LNCAP (cell line): ENCODE measurements around the gene CRELD1.

ENCODE experiments used
- CTCF ChIP-seq: fragments of 450-650 bp; IDR thresholded peaks from 2 replicates; pipeline ENCODE4 v1.5.1; 2017; ENCODE audit warnings: mild to moderate bottlenecking

The CRELD1 gene

GRCh38 chr3:9902372-9903237 lies 31.0 kb upstream of the CRELD1 start, which contains the start of gene IL17RE:
IL17RE (plus strand) TSS chr3:9902848; CDS start chr3:9902933, 85 bp downstream.
- no peak for TF ChIP-seq CTCF

- no peak for TF ChIP-seq CTCF
Observed at GRCh38 chr3:9903238-9903624, 30.4 kb upstream of the CRELD1 start.

GRCh38 chr3:9903904-9904303 lies 29.7 kb upstream of the CRELD1 start:
- no peak for TF ChIP-seq CTCF

GRCh38 chr3:9906480-9906879 lies 27.2 kb upstream of the CRELD1 start:
- TF ChIP-seq CTCF: no peak

- no peak for TF ChIP-seq CTCF
Observed at GRCh38 chr3:9908286-9908685, 25.3 kb upstream of the CRELD1 start.

GRCh38 chr3:9909221-9910013 lies 24.2 kb upstream of the CRELD1 start:
- no peak for TF ChIP-seq CTCF

GRCh38 chr3:9911863-9912262 lies 21.8 kb upstream of the CRELD1 start:
- TF ChIP-seq CTCF: no peak
